HCT116 (cell line): ENCODE data around the gene BDH1. TPM values are rescaled to one million over a fixed set of nuclear protein-coding genes. Genes with fewer than 3 reads are reported as not detected.

Source experiments
- ATAC-seq: fragments of 200-7000 bp; cut with Tn5 transposase; 2 replicates; pipeline ENCODE4 v1.9.1; 2020; ENCODE audit warnings: mild to moderate bottlenecking, moderate library complexity
- BruUV-seq: library from RNA; stranded (reverse); fragments of 400-500 nt; replicated peaks from 2 replicates; lab custom pipeline; 2021; lab: Mats Ljungman, UMichigan
- CTCF ChIA-PET: fragments of 300-600 bp; sonication (Branson Sonifier 250); formaldehyde crosslinking; loops from one replicate; lab custom pipeline; 2021; ENCODE audit warnings: antibody characterized with exemption; lab: Charles Lee
- POLR2A ChIA-PET: fragments of 300-600, 350-600 bp; sonication (Branson Sonifier 250); formaldehyde crosslinking; loops from one replicate; lab custom pipeline; 2021; ENCODE audit warnings: antibody characterized with exemption; lab: Charles Lee
- RAD21 ChIA-PET, 2 experiments: fragments of 300-600 bp; sonication (Branson Sonifier 250); formaldehyde crosslinking; loops; one replicate each; lab custom pipeline; 2023; ENCODE audit warnings: low total read pairs in 2 of 2; ENCODE audit not compliant: uncharacterized antibody in 2 of 2, unreplicated experiment in 2 of 2, low non-redundant PET in 1 of 2; lab: Charles Lee
- DNase-seq: peaks from one replicate; pipeline ENCODE4 v3.0.0-alpha.2; 2010; ENCODE audit warnings: low read depth, low spot score
- H2AFZ ChIP-seq: fragments of 200-600 bp; shearing (Covaris generic), sonication (generic); 2 replicates; pipeline ENCODE4 v1.6.1; 2017; ENCODE audit warnings: low read depth, mixed run types, mixed read lengths, antibody characterized with exemption, low read length; ENCODE audit not compliant: poor library complexity, severe bottlenecking
- H3K27ac ChIP-seq: 2 replicates; pipeline ENCODE4 v1.5.1; 2012; ENCODE audit warnings: low read depth, low read length
- H3K27me3 ChIP-seq: fragments of 200-600 bp; sonication (generic); 2 replicates; pipeline ENCODE4 v1.6.1; 2016; ENCODE audit warnings: mixed run types, low read length, mixed read lengths; ENCODE audit not compliant: insufficient read depth
- H3K36me3 ChIP-seq, 2 experiments: fragments of 200-500 bp in 1 of 2; fragments of 200-600 bp in 1 of 2; sonication (Bioruptor generic) in 1 of 2; sonication (generic) in 1 of 2; 2 replicates each; pipeline versions ENCODE4 v1.5.1 to v1.6.1; 2014 to 2016; ENCODE audit warnings: low read length in 2 of 2, inconsistent platforms in 1 of 2, mixed read lengths in 1 of 2, mixed run types in 1 of 2; ENCODE audit not compliant: insufficient read depth in 2 of 2, control insufficient read depth in 1 of 2
- H3K4me1 ChIP-seq, 2 experiments: fragments of 200-600 bp in 1 of 2; sonication (generic) in 1 of 2; 2 replicates each; pipeline versions ENCODE4 v1.5.1 to v1.6.1; 2012 to 2017; ENCODE audit warnings: low read length in 2 of 2, inconsistent platforms in 1 of 2, mild to moderate bottlenecking in 1 of 2, mixed read lengths in 1 of 2, mixed run types in 1 of 2, moderate library complexity in 1 of 2; ENCODE audit not compliant: insufficient read depth in 2 of 2, control insufficient read depth in 1 of 2
- H3K4me2 ChIP-seq: fragments of 200-600 bp; sonication (generic); 2 replicates; pipeline ENCODE4 v1.6.1; 2017; ENCODE audit warnings: mixed run types, low read length, mixed read lengths
- H3K4me3 ChIP-seq, 2 experiments: fragments of 200-600 bp in 1 of 2; sonication (generic) in 1 of 2; replicated peaks in 1 of 2; 2 replicates each; pipeline ENCODE4 v1.5.1; 2011 to 2016; ENCODE audit warnings: low read length in 2 of 2, control low read depth in 1 of 2, low read depth in 1 of 2, mild to moderate bottlenecking in 1 of 2, mixed read lengths in 1 of 2, mixed run types in 1 of 2
- H3K79me2 ChIP-seq: fragments of 200-600 bp; sonication (generic); 2 replicates; pipeline ENCODE4 v1.6.1; 2017; ENCODE audit warnings: mild to moderate bottlenecking, mixed run types, low read length, moderate library complexity, mixed read lengths; ENCODE audit not compliant: insufficient read depth
- H3K9ac ChIP-seq: fragments of 200-600 bp; sonication (generic); 2 replicates; pipeline ENCODE4 v1.6.1; 2016; ENCODE audit warnings: low read length, mixed read lengths
- H3K9me2 ChIP-seq: fragments of 200-600 bp; sonication (generic), shearing (Covaris generic); 2 replicates; pipeline ENCODE4 v1.6.1; 2017; ENCODE audit warnings: mixed run types, mild to moderate bottlenecking, moderate library complexity; ENCODE audit not compliant: insufficient read depth
- H3K9me3 ChIP-seq, 2 experiments: fragments of 200-500 bp in 1 of 2; fragments of 200-600 bp in 1 of 2; sonication (Bioruptor generic) in 1 of 2; sonication (generic) in 1 of 2; 2 replicates each; pipeline ENCODE4 v1.6.1; 2014 to 2017; ENCODE audit warnings: low read length in 2 of 2, mixed read lengths in 2 of 2, inconsistent platforms in 1 of 2, low read depth in 1 of 2, mild to moderate bottlenecking in 1 of 2, mixed run types in 1 of 2, moderate library complexity in 1 of 2; ENCODE audit not compliant: control insufficient read depth in 1 of 2, insufficient read depth in 1 of 2
- H4K20me1 ChIP-seq: fragments of 200-600 bp; sonication (generic), shearing (Covaris generic); 2 replicates; pipeline ENCODE4 v1.6.1; 2017; ENCODE audit warnings: mixed run types, mild to moderate bottlenecking, moderate library complexity; ENCODE audit not compliant: insufficient read depth
- CBX3 ChIP-seq: IDR thresholded peaks from 2 replicates; pipeline ENCODE4 v1.6.1; 2012; ENCODE audit warnings: low read depth
- EGR1 ChIP-seq: IDR thresholded peaks from 2 replicates; pipeline ENCODE4 v1.6.1; 2012; ENCODE audit warnings: low read depth
- JUND ChIP-seq: IDR thresholded peaks from 2 replicates; pipeline ENCODE4 v1.6.1; 2012
- MAX ChIP-seq: IDR thresholded peaks from 2 replicates; pipeline ENCODE4 v1.6.1; 2012
- POLR2A ChIP-seq: IDR thresholded peaks from 2 replicates; pipeline ENCODE4 v1.7.0; 2011; ENCODE audit warnings: borderline replicate concordance; ENCODE audit not compliant: insufficient read depth, insufficient read length; ENCODE audit errors: extremely low read depth
- RAD21 ChIP-seq: IDR thresholded peaks from 2 replicates; pipeline ENCODE4 v1.6.1; 2012; ENCODE audit warnings: low read depth, mild to moderate bottlenecking
- REST ChIP-seq: IDR thresholded peaks from 2 replicates; pipeline ENCODE4 v1.6.1; 2012; ENCODE audit warnings: low read depth
- SIN3A ChIP-seq: IDR thresholded peaks from 2 replicates; pipeline ENCODE4 v1.6.1; 2012; ENCODE audit warnings: low read depth
- SP1 ChIP-seq: IDR thresholded peaks from 2 replicates; pipeline ENCODE4 v1.6.1; 2012; ENCODE audit warnings: low read depth
- SRF ChIP-seq: IDR thresholded peaks from 2 replicates; pipeline ENCODE4 v1.6.1; 2012; ENCODE audit warnings: low read depth
- ZFX ChIP-seq: fragments of 450-650 bp; IDR thresholded peaks from 2 replicates; pipeline ENCODE4 v1.6.1; 2017
- intact Hi-C: fragments of 100-400 bp; cut with micrococcal nuclease; formaldehyde crosslinking; loops from 2 replicates; pipeline ENCODE4 v1.10.0; 2022
- total RNA-seq: library from RNA; stranded (reverse); gene quantifications from one replicate; pipeline ENCODE4 v1.2.1, GENCODE V29; 2021; ENCODE audit not compliant: unreplicated experiment
- TF ChIP-seq, protein P1 (sequence below): IDR thresholded peaks from 2 replicates; pipeline ENCODE4 v1.6.1; 2011; ENCODE audit warnings: mild to moderate bottlenecking, low read length, moderate library complexity; ENCODE audit not compliant: insufficient replicate concordance; ENCODE audit errors: extremely low read depth

BDH1 gene
- total RNA-seq, 1 experiment from 2014 or later: 26.6 TPM

DNA sequence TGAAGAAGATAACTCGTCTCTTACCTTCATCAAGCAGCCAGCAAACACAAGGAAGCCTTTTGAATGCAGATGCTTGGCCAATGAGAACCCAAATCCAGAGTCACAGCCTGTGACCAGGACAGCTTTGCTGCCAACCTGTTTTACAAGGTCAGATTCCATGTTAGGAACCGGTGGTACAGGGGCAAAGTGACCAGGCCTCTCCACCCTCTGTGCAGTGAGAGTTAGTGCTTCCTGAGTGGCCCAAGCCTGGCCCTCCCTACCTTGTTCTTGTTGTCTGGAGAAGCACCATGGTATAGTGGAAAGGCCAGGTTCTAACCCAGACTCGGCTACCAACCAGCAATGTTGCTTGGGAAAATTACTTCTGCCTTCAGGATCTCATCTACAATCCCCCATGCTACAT is 23.4 kb downstream of the BDH1 start:
- POLR2A ChIA-PET: no interaction called here
- no peaks in the 10 kb centered on the region for H3K9me3 ChIP-seq
- no peak for ATAC-seq

More for the DNA sequence above, 23.4 kb downstream of the BDH1 start:
- no peak overlapping the region for H3K9ac ChIP-seq
- intact Hi-C loops: no loop called here
- TF ChIP-seq POLR2A: no peak
- no peak for TF ChIP-seq SIN3A
- no peak for TF ChIP-seq ZFX
- TF ChIP-seq RAD21: no peak
- no peak for TF ChIP-seq CBX3
- no peak for TF ChIP-seq EGR1
- TF ChIP-seq, protein P1, sequence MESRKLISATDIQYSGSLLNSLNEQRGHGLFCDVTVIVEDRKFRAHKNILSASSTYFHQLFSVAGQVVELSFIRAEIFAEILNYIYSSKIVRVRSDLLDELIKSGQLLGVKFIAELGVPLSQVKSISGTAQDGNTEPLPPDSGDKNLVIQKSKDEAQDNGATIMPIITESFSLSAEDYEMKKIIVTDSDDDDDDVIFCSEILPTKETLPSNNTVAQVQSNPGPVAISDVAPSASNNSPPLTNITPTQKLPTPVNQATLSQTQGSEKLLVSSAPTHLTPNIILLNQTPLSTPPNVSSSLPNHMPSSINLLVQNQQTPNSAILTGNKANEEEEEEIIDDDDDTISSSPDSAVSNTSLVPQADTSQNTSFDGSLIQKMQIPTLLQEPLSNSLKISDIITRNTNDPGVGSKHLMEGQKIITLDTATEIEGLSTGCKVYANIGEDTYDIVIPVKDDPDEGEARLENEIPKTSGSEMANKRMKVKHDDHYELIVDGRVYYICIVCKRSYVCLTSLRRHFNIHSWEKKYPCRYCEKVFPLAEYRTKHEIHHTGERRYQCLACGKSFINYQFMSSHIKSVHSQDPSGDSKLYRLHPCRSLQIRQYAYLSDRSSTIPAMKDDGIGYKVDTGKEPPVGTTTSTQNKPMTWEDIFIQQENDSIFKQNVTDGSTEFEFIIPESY: no peak
- no peak for TF ChIP-seq MAX
- TF ChIP-seq SP1: no peak
- TF ChIP-seq SRF: no peak
- no peak for TF ChIP-seq JUND
- TF ChIP-seq REST: no peak
- TF ChIP-seq, all 23 proteins: peak for 0
- Histone ChIP-seq H3K4me2 (no peak overlapping the region), H3K27me3 (no peaks in the 10 kb centered on the region), H4K20me1 (no peaks in the 10 kb centered on the region), H3K4me3 (no peak overlapping the region), H3K79me2 (no peaks in the 10 kb centered on the region), H3K27ac (no peak overlapping the region), H3K36me3 (peaks cover 0 to 12% of the 10 kb centered on the region in 2 experiments; a peak in 1 of 4 replicates), H2AFZ (no peak overlapping the region), H3K9me2 (no peaks in the 10 kb centered on the region), H3K4me1 (no peaks in the 10 kb centered on the region)
- CTCF ChIA-PET: no interaction called here
- RAD21 ChIA-PET: no interaction called here
- no TSS peak for BruUV-seq
- no peak for DNase-seq
